GM19467 (cell line): ENCODE results near the gene HYOU1.
"Not testable (repeated sequence)": the region's sequence is repeated elsewhere in the genome, so short reads cannot be mapped to it uniquely, and the experiment has no call there.

ENCODE experiments used
- ATAC-seq: cut with Tn5 transposase; IDR thresholded peaks from one replicate; pipeline ENCODE4 v1.9.1; 2021; ENCODE audit warnings: mild to moderate bottlenecking, moderate library complexity; ENCODE audit not compliant: unreplicated experiment

The HYOU1 gene

GRCh38 chr11:119085437-119085847 lies 28.4 kb upstream of the HYOU1 start:
- ATAC-seq = no peak

GRCh38 chr11:119084663-119085436 lies 27.8 kb upstream of the HYOU1 start, which contains the start of gene HMBS:
Gene HMBS (plus strand): TSS chr11:119084881. CDS start chr11:119085034, 153 bp downstream.
- ATAC-seq = peak; percentile 78

- no peak for ATAC-seq
Measured at GRCh38 chr11:119081682-119082260, 24.8 kb upstream of the HYOU1 start.

GRCh38 chr11:119078675-119079420 lies 21.8 kb upstream of the HYOU1 start:
- ATAC-seq = no peak

- no peak for ATAC-seq
Measured at GRCh38 chr11:119077839-119078238, 20.8 kb upstream of the HYOU1 start.

- peak; percentile 85 for ATAC-seq
Measured at GRCh38 chr11:119067371-119068222, 10.6 kb upstream of the HYOU1 start, which contains the start of gene VPS11. Gene VPS11 (plus strand): TSS chr11:119067818. CDS start chr11:119067824, 6 bp downstream.

- ATAC-seq = no peak
Measured at GRCh38 chr11:119065369-119065768, 8.4 kb upstream of the HYOU1 start.

GRCh38 chr11:119062779-119063178 lies 5.8 kb upstream of the HYOU1 start:
- ATAC-seq = no peak

GRCh38 chr11:119061256-119061655 lies 4.3 kb upstream of the HYOU1 start:
- no peak for ATAC-seq

- not testable (repeated sequence) for ATAC-seq
Measured at GRCh38 chr11:119059128-119059527, 2.1 kb upstream of the HYOU1 start.

- peak; percentile 10 for ATAC-seq
Measured at GRCh38 chr11:119056421-119056999, 495 bp downstream of the HYOU1 start.

- ATAC-seq = no peak
Measured at GRCh38 chr11:119055901-119056300, 1.1 kb downstream of the HYOU1 start.

GRCh38 chr11:119054418-119054817 lies 2.6 kb downstream of the HYOU1 start:
- ATAC-seq = no peak

GRCh38 chr11:119052163-119052814 lies 4.7 kb downstream of the HYOU1 start:
- ATAC-seq = no peak

GRCh38 chr11:119051440-119052162 lies 5.4 kb downstream of the HYOU1 start:
- ATAC-seq = no peak

GRCh38 chr11:119049081-119049480 lies 7.9 kb downstream of the HYOU1 start:
- ATAC-seq = no peak

- no peak for ATAC-seq
Measured at GRCh38 chr11:119048644-119049043, 8.4 kb downstream of the HYOU1 start.

GRCh38 chr11:119047205-119047604 lies 9.8 kb downstream of the HYOU1 start:
- no peak for ATAC-seq

GRCh38 chr11:119046489-119046888 lies 10.5 kb downstream of the HYOU1 start:
- ATAC-seq = no peak
